H1 (cell line): ENCODE data around the gene GIN1. TPM values are rescaled to one million over a fixed set of nuclear protein-coding genes. Genes with fewer than 3 reads are reported as not detected.

Experiments used
- CTCF ChIA-PET: fragments of 300-600 bp; sonication (Branson Sonifier 250); formaldehyde crosslinking; loops from one replicate; lab custom pipeline; 2021; ENCODE audit not compliant: partially characterized antibody; lab: Charles Lee
- POLR2A ChIA-PET: fragments of 300-600 bp; sonication (Branson Sonifier 250); formaldehyde crosslinking; loops from one replicate; lab custom pipeline; 2021; ENCODE audit warnings: inconsistent platforms; ENCODE audit not compliant: partially characterized antibody; lab: Charles Lee
- DNase-seq, 2 experiments: peaks; one replicate each; pipeline versions ENCODE4 v3.0.0 to v3.0.0-alpha.2; 2010 to 2022; ENCODE audit warnings: low spot score in 2 of 2, low read depth in 1 of 2, mixed read lengths in 1 of 2
- FAIRE-seq: peaks from 2 replicates; lab custom pipeline; 2011; peaks lifted over from hg19 to GRCh38; lab: Jason Lieb, UNC
- H2AFZ ChIP-seq: 2 replicates; pipeline ENCODE4 v1.8.1; 2012; ENCODE audit warnings: low read length, inconsistent platforms
- H2AK5ac ChIP-seq: 2 replicates; pipeline ENCODE4 v1.6.1; 2013; ENCODE audit warnings: low read depth, low read length
- H2BK120ac ChIP-seq: replicated peaks from 2 replicates; pipeline ENCODE3; 2013; ENCODE audit warnings: low read depth, low read length, inconsistent platforms
- H2BK12ac ChIP-seq: 2 replicates; pipeline ENCODE4 v1.6.1; 2013; ENCODE audit warnings: low read depth, low read length
- H2BK15ac ChIP-seq: 2 replicates; pipeline ENCODE4 v1.6.1; 2013; ENCODE audit warnings: low read length
- H2BK20ac ChIP-seq: 2 replicates; pipeline ENCODE4 v1.6.1; 2013; ENCODE audit warnings: low read length
- H2BK5ac ChIP-seq: 2 replicates; pipeline ENCODE4 v1.6.1; 2013; ENCODE audit warnings: low read depth, low read length
- H3K14ac ChIP-seq: 2 replicates; pipeline ENCODE4 v1.6.1; 2013; ENCODE audit warnings: inconsistent platforms; ENCODE audit not compliant: insufficient read length
- H3K18ac ChIP-seq: 2 replicates; pipeline ENCODE4 v1.6.1; 2013; ENCODE audit warnings: low read length; ENCODE audit errors: extremely low read depth
- H3K23ac ChIP-seq: 2 replicates; pipeline ENCODE4 v1.6.1; 2013; ENCODE audit warnings: inconsistent platforms; ENCODE audit not compliant: insufficient read length
- H3K23me2 ChIP-seq: 2 replicates; pipeline ENCODE4 v1.6.1; 2013; ENCODE audit warnings: low read depth, low read length
- H3K27ac ChIP-seq: 2 replicates; pipeline ENCODE4 v1.6.1; 2011; ENCODE audit warnings: low read depth, low read length, inconsistent platforms
- H3K27me3 ChIP-seq, 4 experiments: replicated peaks in 1 of 4; 1 replicate in 1 of 4; 2 replicates in 3 of 4; pipeline versions ENCODE4 v1.6.1 to v1.8.1; 2011 to 2013; ENCODE audit warnings: low read length in 3 of 4, mild to moderate bottlenecking in 3 of 4, inconsistent platforms in 2 of 4, mixed read lengths in 2 of 4, moderate library complexity in 1 of 4; ENCODE audit not compliant: control insufficient read depth in 3 of 4, insufficient read depth in 3 of 4; ENCODE audit errors: extremely low read depth in 1 of 4
- H3K36me3 ChIP-seq, 4 experiments: 2 replicates each; pipeline versions ENCODE4 v1.6.1 to v1.8.1; 2011 to 2013; ENCODE audit warnings: mild to moderate bottlenecking in 4 of 4, low read length in 3 of 4, moderate library complexity in 2 of 4, control low read depth in 1 of 4, inconsistent platforms in 1 of 4; ENCODE audit not compliant: insufficient read depth in 4 of 4, control insufficient read depth in 2 of 4
- H3K4ac ChIP-seq: replicated peaks from 2 replicates; pipeline ENCODE3; 2013; ENCODE audit warnings: low read length, low read depth, mixed read lengths, inconsistent platforms; ENCODE audit not compliant: insufficient read length
- H3K4me1 ChIP-seq, 4 experiments: replicated peaks in 1 of 4; 1 replicate in 1 of 4; 2 replicates in 3 of 4; pipeline versions ENCODE4 v1.6.1 to v1.8.1; 2011 to 2013; ENCODE audit warnings: low read length in 3 of 4, inconsistent platforms in 2 of 4, mixed read lengths in 1 of 4; ENCODE audit not compliant: insufficient read depth in 4 of 4, control insufficient read depth in 3 of 4
- H3K4me2 ChIP-seq, 2 experiments: 2 replicates each; pipeline versions ENCODE4 v1.6.1 to v1.8.1; 2011 to 2013; ENCODE audit warnings: low read depth in 2 of 2, low read length in 2 of 2, control low read depth in 1 of 2, inconsistent platforms in 1 of 2, mild to moderate bottlenecking in 1 of 2; ENCODE audit not compliant: insufficient read depth in 1 of 2
- H3K4me3 ChIP-seq, 4 experiments: fragments of 200-600, 300-600 bp in 1 of 4; sonication (generic), shearing (Covaris generic), sonication (Bioruptor Twin) in 1 of 4; 2 replicates each; pipeline versions ENCODE4 v1.5.1 to v1.8.1; 2011 to 2016; ENCODE audit warnings: low read length in 4 of 4, low read depth in 3 of 4, control low read depth in 2 of 4, inconsistent platforms in 2 of 4, mild to moderate bottlenecking in 2 of 4, mixed read lengths in 1 of 4, moderate library complexity in 1 of 4; ENCODE audit not compliant: insufficient read depth in 2 of 4; ENCODE audit errors: extremely low read depth in 1 of 4
- H3K56ac ChIP-seq: replicated peaks from 2 replicates; pipeline ENCODE3; 2013; ENCODE audit warnings: low read depth, mild to moderate bottlenecking, mixed read lengths, low read length, inconsistent platforms; ENCODE audit not compliant: insufficient read length
- H3K79me1 ChIP-seq: 2 replicates; pipeline ENCODE4 v1.6.1; 2013; ENCODE audit warnings: low read depth, low read length, control low read depth
- H3K79me2 ChIP-seq, 2 experiments: 2 replicates each; pipeline versions ENCODE4 v1.6.1 to v1.8.1; 2012 to 2013; ENCODE audit warnings: low read length in 2 of 2, mild to moderate bottlenecking in 2 of 2, inconsistent platforms in 1 of 2; ENCODE audit not compliant: insufficient read depth in 2 of 2, control insufficient read depth in 1 of 2
- H3K9ac ChIP-seq, 4 experiments: replicated peaks in 1 of 4; 1 replicate in 1 of 4; 2 replicates in 3 of 4; pipeline versions ENCODE4 v1.6.1 to v1.8.1; 2011 to 2013; ENCODE audit warnings: low read depth in 3 of 4, low read length in 3 of 4, control low read depth in 2 of 4, mild to moderate bottlenecking in 2 of 4, moderate library complexity in 2 of 4, inconsistent platforms in 1 of 4; ENCODE audit errors: extremely low read depth in 1 of 4
- H3K9me3 ChIP-seq, 2 experiments: 2 replicates each; pipeline versions ENCODE4 v1.6.1 to v1.8.1; 2012 to 2013; ENCODE audit warnings: mild to moderate bottlenecking in 2 of 2, moderate library complexity in 2 of 2, control low read depth in 1 of 2, inconsistent platforms in 1 of 2, low read depth in 1 of 2, low read length in 1 of 2, mixed read lengths in 1 of 2; ENCODE audit not compliant: insufficient read depth in 2 of 2
- H4K20me1 ChIP-seq, 2 experiments: replicated peaks in 1 of 2; 2 replicates each; pipeline versions ENCODE3 to v1.8.1; 2011 to 2013; ENCODE audit warnings: inconsistent platforms in 2 of 2, low read length in 2 of 2, mild to moderate bottlenecking in 1 of 2; ENCODE audit not compliant: insufficient read depth in 2 of 2, control insufficient read depth in 1 of 2
- H4K5ac ChIP-seq: 2 replicates; pipeline ENCODE4 v1.6.1; 2013; ENCODE audit warnings: low read length, low read depth, mixed read lengths, inconsistent platforms; ENCODE audit not compliant: insufficient read length
- H4K8ac ChIP-seq: 2 replicates; pipeline ENCODE4 v1.8.0; 2013; ENCODE audit warnings: mild to moderate bottlenecking, moderate library complexity, low read length, inconsistent platforms; ENCODE audit not compliant: insufficient read depth; ENCODE audit errors: extremely low read depth
- H4K91ac ChIP-seq: replicated peaks from 2 replicates; pipeline ENCODE3; 2013; ENCODE audit warnings: low read length, mixed read lengths, inconsistent platforms; ENCODE audit not compliant: insufficient read length
- BRCA1 ChIP-seq: IDR thresholded peaks from 2 replicates; pipeline ENCODE4 v1.6.1; 2012; ENCODE audit warnings: low read depth, low read length, improper control_type of control experiment
- CHD2 ChIP-seq: IDR thresholded peaks from 2 replicates; pipeline ENCODE4 v1.6.1; 2012; ENCODE audit warnings: low read length, improper control_type of control experiment
- CREB1 ChIP-seq: IDR thresholded peaks from 2 replicates; pipeline ENCODE4 v1.6.1; 2012; ENCODE audit warnings: inconsistent platforms
- EGR1 ChIP-seq: IDR thresholded peaks from 2 replicates; pipeline ENCODE4 v1.6.1; 2011; ENCODE audit warnings: low read depth, low read length, borderline replicate concordance
- EZH2 ChIP-seq: fragments of 200-600 bp; sonication (generic); IDR thresholded peaks from 2 replicates; pipeline ENCODE4 v1.7.1; 2012; ENCODE audit warnings: low read depth, mild to moderate bottlenecking, moderate library complexity, low read length, inconsistent platforms; ENCODE audit not compliant: severe bottlenecking
- HDAC6 ChIP-seq: IDR thresholded peaks from one replicate; pipeline ENCODE4 v1.7.1; 2012; ENCODE audit warnings: low read depth, mild to moderate bottlenecking, inconsistent platforms, low read length, moderate library complexity
- NRF1 ChIP-seq: IDR thresholded peaks from 2 replicates; pipeline ENCODE4 v1.6.1; 2011; ENCODE audit warnings: mild to moderate bottlenecking, low read depth, low read length, improper control_type of control experiment
- RAD21 ChIP-seq, 2 experiments: IDR thresholded peaks in 1 of 2; conservative IDR thresholded peaks in 1 of 2; 2 replicates each; pipeline ENCODE4 v1.6.1; 2011; ENCODE audit warnings: low read depth in 2 of 2, low read length in 2 of 2, improper control_type of control experiment in 1 of 2, inconsistent platforms in 1 of 2, mild to moderate bottlenecking in 1 of 2, moderate library complexity in 1 of 2
- RFX5 ChIP-seq: IDR thresholded peaks from 2 replicates; pipeline ENCODE4 v1.6.1; 2011; ENCODE audit warnings: low read depth, low read length, improper control_type of control experiment, borderline replicate concordance
- SIN3A ChIP-seq, 2 experiments: IDR thresholded peaks in 1 of 2; conservative IDR thresholded peaks in 1 of 2; 2 replicates each; pipeline ENCODE4 v1.6.1; 2011 to 2012; ENCODE audit warnings: low read length in 2 of 2, improper control_type of control experiment in 1 of 2, low read depth in 1 of 2, mild to moderate bottlenecking in 1 of 2
- SP1 ChIP-seq: IDR thresholded peaks from 2 replicates; pipeline ENCODE4 v1.6.1; 2011; ENCODE audit warnings: low read depth, low read length
- TAF1 ChIP-seq: IDR thresholded peaks from 2 replicates; pipeline ENCODE4 v1.6.1; 2011; ENCODE audit warnings: mild to moderate bottlenecking, low read depth, low read length
- YY1 ChIP-seq: IDR thresholded peaks from 2 replicates; pipeline ENCODE4 v1.6.1; 2011; ENCODE audit warnings: low read depth, mild to moderate bottlenecking, low read length
- WGBS, 2 experiments: shearing (Covaris generic) in 1 of 2; methylation state at CpG; one replicate each; pipeline versions ENCODE4 v1.1.6 to v1.1.7; 2013 to 2015; ENCODE audit warnings: low lambda C conversion rate in 2 of 2, mixed read lengths in 2 of 2, inconsistent platforms in 1 of 2, low coverage in 1 of 2, missing lambda C conversion rate in 1 of 2; ENCODE audit not compliant: insufficient replicate concordance in 2 of 2, insufficient coverage in 1 of 2, insufficient read length in 1 of 2; ENCODE audit errors: extremely low coverage in 1 of 2, missing lambda C conversion rate in 1 of 2; 5-methylcytosine and 5-hydroxymethylcytosine counted together
- polyA plus RNA-seq, 7 experiments: library from polyadenylated mRNA; depleted of rRNA in 3 of 7; stranded (reverse) in 5 of 7; unstranded in 2 of 7; fragments of >200 nt in 5 of 7; fragments of 200-250 nt in 2 of 7; gene quantifications; 1 replicate in 5 of 7; 2 replicates in 1 of 7; 4 replicates in 1 of 7; pipeline versions ENCODE4 v1.2.1 to v1.2.3, GENCODE V29; 2011 to 2013; ENCODE audit warnings: missing spikeins in 2 of 7, mixed read lengths in 2 of 7
- total RNA-seq: library from RNA; stranded (reverse); fragmentation: NEBNext Ultra II Directional; extraction: Animal tissue kit (Norgen Biotek cat#: 25700); gene quantifications from 2 replicates; pipeline ENCODE4 v1.2.1, GENCODE V29; 2021
- TF ChIP-seq, protein P1 (sequence below): IDR thresholded peaks from 2 replicates; pipeline ENCODE4 v1.6.1; 2012; ENCODE audit warnings: inconsistent platforms

The GIN1 gene
- total and polyA plus RNA-seq, 2 of the 8 experiments (the other 6 are each of a cell fraction or from before 2014, with no cell fraction given) = 1.9 to 7.1 TPM

- no peak overlapping the region for H3K27ac ChIP-seq
- H3K56ac ChIP-seq = no peak overlapping the region
- CTCF ChIA-PET = interaction anchor here (1.1 kb wide), 1 partner anchor 78 kb away, joined by 4 read pairs; no protein-coding TSS in a partner anchor
- H3K27me3 ChIP-seq = no peaks in the 10 kb centered on the region
- H3K9me3 ChIP-seq = no peaks in the 10 kb centered on the region
- no peak overlapping the region for H2BK12ac ChIP-seq
- H2BK120ac ChIP-seq = no peak overlapping the region
- WGBS, 2 experiments = 46% methylated on average over 1 of the region's 1 CpG; no CpG with 5 or more reads in 1 of the 2 experiments
- no peak overlapping the region for H2BK20ac ChIP-seq
- no peaks in the 10 kb centered on the region for H3K4me1 ChIP-seq
- no peak overlapping the region for H3K4me3 ChIP-seq
- no peak overlapping the region for H4K8ac ChIP-seq
- no peak overlapping the region for H2AK5ac ChIP-seq
- H3K79me2 ChIP-seq = peaks cover 0 to 13% of the 10 kb centered on the region in 2 experiments; a peak in 2 of 4 replicates
- DNase-seq (no peak), FAIRE-seq (no peak)
- H3K79me1 ChIP-seq = no peaks in the 10 kb centered on the region
- H2BK5ac ChIP-seq = no peak overlapping the region
- H4K20me1 ChIP-seq = no peaks in the 10 kb centered on the region
- no peaks in the 10 kb centered on the region for H3K36me3 ChIP-seq
- H3K4me2 ChIP-seq = no peak overlapping the region
- POLR2A ChIA-PET = interaction anchor here (1.5 kb wide), 1 partner anchor 10 kb away, joined by 9 read pairs; the partner anchor contains the start of genes GIN1 and PPIP5K2
- no peaks in the 10 kb centered on the region for H3K23me2 ChIP-seq
- no peak overlapping the region for H3K14ac ChIP-seq
- no peak overlapping the region for H3K9ac ChIP-seq
- H2AFZ ChIP-seq = no peak overlapping the region
- no peak overlapping the region for H4K5ac ChIP-seq
- H3K4ac ChIP-seq = no peak overlapping the region
- H2BK15ac ChIP-seq = no peak overlapping the region
- no peak overlapping the region for H4K91ac ChIP-seq
- no peak overlapping the region for H3K23ac ChIP-seq
- H3K18ac ChIP-seq = no peak overlapping the region
- no peak for TF ChIP-seq EGR1
- no peak for TF ChIP-seq YY1
- TF ChIP-seq BRCA1 = no peak
- no peak for TF ChIP-seq CREB1
- TF ChIP-seq TAF1 = no peak
- TF ChIP-seq SIN3A (conservative IDR thresholded peaks at IDR 0.05 in 1 of 2, IDR thresholded peaks at IDR 0.05 in 1 of 2; ENCODE audit: low read depth in 1 of 2, low read length in 2 of 2) = no peak
- TF ChIP-seq HDAC6 = no peak
- no peak for TF ChIP-seq RFX5
- TF ChIP-seq, protein P1, sequence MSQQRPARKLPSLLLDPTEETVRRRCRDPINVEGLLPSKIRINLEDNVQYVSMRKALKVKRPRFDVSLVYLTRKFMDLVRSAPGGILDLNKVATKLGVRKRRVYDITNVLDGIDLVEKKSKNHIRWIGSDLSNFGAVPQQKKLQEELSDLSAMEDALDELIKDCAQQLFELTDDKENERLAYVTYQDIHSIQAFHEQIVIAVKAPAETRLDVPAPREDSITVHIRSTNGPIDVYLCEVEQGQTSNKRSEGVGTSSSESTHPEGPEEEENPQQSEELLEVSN = no peak
- TF ChIP-seq RAD21 (IDR thresholded peaks at IDR 0.05 in 1 of 2, conservative IDR thresholded peaks at IDR 0.05 in 1 of 2; ENCODE audit: low read depth in 2 of 2, low read length in 2 of 2) = no peak
- no peak for TF ChIP-seq SP1
- no peak for TF ChIP-seq CHD2
- TF ChIP-seq EZH2 = no peak
- no peak for TF ChIP-seq NRF1
These were observed 10.7 kb downstream of the GIN1 start for GRCh38 chr5:103109277-103109676.
